ENCODE results near the gene UFSP2. TPM values are rescaled to one million over a fixed set of nuclear protein-coding genes. Genes with fewer than 3 reads are reported as not detected.

The UFSP2 gene
- total and polyA plus RNA-seq, 4 donors, result 12.2 to 17.2 (median 14.7) TPM

DNA sequence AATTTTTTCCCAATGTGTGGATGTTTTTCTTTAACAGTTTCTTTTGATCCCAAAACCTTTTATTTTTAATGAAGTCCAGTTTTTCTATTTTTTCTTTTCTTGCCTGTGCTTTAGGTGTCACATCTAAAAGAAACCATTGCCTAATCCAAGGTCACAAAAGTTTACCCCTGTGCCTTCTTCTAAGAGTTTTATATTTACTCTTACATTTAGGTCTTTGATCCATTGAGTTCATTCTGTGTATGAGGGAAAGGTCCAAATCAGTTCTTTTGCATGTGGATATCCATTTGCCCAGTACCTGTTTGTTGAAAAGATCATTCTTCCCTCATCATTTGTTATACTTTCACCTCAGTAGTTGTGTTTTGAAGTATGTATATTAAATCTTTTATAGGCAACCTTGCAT lies 43.0 kb downstream of the UFSP2 start:
- no peaks in the 10 kb centered on the region for H3K27me3 ChIP-seq (ENCODE audit: control insufficient read depth in 4 of 4, insufficient read depth in 4 of 4, low read length in 3 of 4)
- H3K9ac ChIP-seq (ENCODE audit: low read depth in 1 of 2, low read length in 2 of 2), result no peak overlapping the region
- TF ChIP-seq HNF4G (IDR thresholded peaks at IDR 0.05), result no peak
- TF ChIP-seq, protein P1, sequence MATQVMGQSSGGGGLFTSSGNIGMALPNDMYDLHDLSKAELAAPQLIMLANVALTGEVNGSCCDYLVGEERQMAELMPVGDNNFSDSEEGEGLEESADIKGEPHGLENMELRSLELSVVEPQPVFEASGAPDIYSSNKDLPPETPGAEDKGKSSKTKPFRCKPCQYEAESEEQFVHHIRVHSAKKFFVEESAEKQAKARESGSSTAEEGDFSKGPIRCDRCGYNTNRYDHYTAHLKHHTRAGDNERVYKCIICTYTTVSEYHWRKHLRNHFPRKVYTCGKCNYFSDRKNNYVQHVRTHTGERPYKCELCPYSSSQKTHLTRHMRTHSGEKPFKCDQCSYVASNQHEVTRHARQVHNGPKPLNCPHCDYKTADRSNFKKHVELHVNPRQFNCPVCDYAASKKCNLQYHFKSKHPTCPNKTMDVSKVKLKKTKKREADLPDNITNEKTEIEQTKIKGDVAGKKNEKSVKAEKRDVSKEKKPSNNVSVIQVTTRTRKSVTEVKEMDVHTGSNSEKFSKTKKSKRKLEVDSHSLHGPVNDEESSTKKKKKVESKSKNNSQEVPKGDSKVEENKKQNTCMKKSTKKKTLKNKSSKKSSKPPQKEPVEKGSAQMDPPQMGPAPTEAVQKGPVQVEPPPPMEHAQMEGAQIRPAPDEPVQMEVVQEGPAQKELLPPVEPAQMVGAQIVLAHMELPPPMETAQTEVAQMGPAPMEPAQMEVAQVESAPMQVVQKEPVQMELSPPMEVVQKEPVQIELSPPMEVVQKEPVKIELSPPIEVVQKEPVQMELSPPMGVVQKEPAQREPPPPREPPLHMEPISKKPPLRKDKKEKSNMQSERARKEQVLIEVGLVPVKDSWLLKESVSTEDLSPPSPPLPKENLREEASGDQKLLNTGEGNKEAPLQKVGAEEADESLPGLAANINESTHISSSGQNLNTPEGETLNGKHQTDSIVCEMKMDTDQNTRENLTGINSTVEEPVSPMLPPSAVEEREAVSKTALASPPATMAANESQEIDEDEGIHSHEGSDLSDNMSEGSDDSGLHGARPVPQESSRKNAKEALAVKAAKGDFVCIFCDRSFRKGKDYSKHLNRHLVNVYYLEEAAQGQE (IDR thresholded peaks at IDR 0.05), result no peak
- TF ChIP-seq, protein P2, sequence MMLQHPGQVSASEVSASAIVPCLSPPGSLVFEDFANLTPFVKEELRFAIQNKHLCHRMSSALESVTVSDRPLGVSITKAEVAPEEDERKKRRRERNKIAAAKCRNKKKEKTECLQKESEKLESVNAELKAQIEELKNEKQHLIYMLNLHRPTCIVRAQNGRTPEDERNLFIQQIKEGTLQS (IDR thresholded peaks at IDR 0.05), result no peak
- no peak for TF ChIP-seq GABPA (IDR thresholded peaks at IDR 0.05 in 1 of 2, conservative IDR thresholded peaks at IDR 0.05 in 1 of 2)
- TF ChIP-seq EGR1 (IDR thresholded peaks at IDR 0.05; ENCODE audit: low read depth in 2 of 2), result no peak
- no peak for TF ChIP-seq NR2F2 (IDR thresholded peaks at IDR 0.05)
- TF ChIP-seq RXRA (IDR thresholded peaks at IDR 0.05), result no peak
- TF ChIP-seq YY1 (IDR thresholded peaks at IDR 0.05), result no peak
- TF ChIP-seq FOXA2 (IDR thresholded peaks at IDR 0.05), result no peak
- TF ChIP-seq TAF1 (conservative IDR thresholded peaks at IDR 0.05), result no peak
- TF ChIP-seq HNF4A (conservative IDR thresholded peaks at IDR 0.05), result no peak
- TF ChIP-seq SP1 (IDR thresholded peaks at IDR 0.05), result no peak
- no peak overlapping the region for H3K4me3 ChIP-seq (ENCODE audit: low read depth in 1 of 3, low read length in 3 of 3)
- H3K9me3 ChIP-seq (ENCODE audit: control insufficient read depth in 4 of 4, low read length in 3 of 4), result peaks cover 0 to 4% (median 0%) of the 10 kb centered on the region in 4 donors
- H3K27ac ChIP-seq (ENCODE audit: low read depth in 1 of 2, low read length in 2 of 2), result no peak overlapping the region
- H3K4me1 ChIP-seq (ENCODE audit: control insufficient read depth in 4 of 4, insufficient read depth in 4 of 4, low read length in 3 of 4), result peaks cover 0 to 5% (median 1%) of the 10 kb centered on the region in 4 donors
- H3K36me3 ChIP-seq (ENCODE audit: control insufficient read depth in 4 of 4, insufficient read depth in 3 of 4, low read depth in 1 of 4, low read length in 3 of 4), result no peaks in the 10 kb centered on the region
- DNase-seq (ENCODE audit: low spot score), result no peak

DNA sequence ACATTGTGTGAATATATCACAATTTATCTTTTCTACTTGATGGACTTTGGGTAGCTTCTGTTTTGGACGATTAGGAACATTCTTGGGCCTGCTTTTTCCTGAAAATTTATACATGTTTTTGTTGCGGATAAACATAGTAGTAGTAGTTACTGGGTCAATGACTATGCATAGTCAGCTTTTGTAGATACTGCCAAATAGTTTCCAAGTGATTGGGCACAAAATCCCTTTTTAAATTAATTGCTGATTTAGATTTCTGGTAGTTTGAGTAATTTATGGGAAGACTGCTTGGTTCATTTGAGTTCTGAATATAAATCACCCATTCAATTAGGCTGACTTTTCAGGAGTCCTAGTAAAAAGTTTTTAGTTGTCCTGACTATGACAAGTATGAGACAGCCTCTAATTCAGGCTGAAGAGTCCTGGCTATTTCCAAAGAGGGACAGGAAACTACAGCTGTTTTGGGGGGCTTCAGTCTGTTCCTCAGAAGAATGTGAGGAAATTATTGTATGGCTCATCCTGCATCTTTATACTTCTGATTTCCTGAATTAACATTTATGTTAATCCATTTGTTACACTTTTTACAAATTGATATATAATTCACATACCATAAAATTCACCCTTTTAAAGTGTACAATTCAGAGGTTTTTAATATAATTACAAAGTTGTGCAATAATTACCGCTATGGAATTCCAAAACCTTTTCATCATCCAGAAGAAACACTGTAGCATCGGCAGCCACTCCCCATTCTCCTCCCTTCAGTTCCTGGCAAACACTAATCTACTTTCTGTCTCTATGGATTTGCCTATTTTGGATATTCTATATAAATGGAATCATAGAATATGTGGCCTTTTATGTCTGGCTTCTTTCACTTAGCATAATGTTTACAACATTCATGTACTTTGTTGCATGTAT lies 44.2 kb downstream of the UFSP2 start:
- Histone ChIP-seq H3K27ac (ENCODE audit: low read depth in 1 of 2, low read length in 2 of 2) (no peak overlapping the region), H3K9ac (ENCODE audit: low read depth in 1 of 2, low read length in 2 of 2) (no peak overlapping the region), H3K27me3 (ENCODE audit: control insufficient read depth in 4 of 4, insufficient read depth in 4 of 4, low read length in 3 of 4) (no peaks in the 10 kb centered on the region), H3K4me1 (ENCODE audit: control insufficient read depth in 4 of 4, insufficient read depth in 4 of 4, low read length in 3 of 4) (peaks cover 0 to 5% (median 1%) of the 10 kb centered on the region in 4 donors), H3K36me3 (ENCODE audit: control insufficient read depth in 4 of 4, insufficient read depth in 3 of 4, low read depth in 1 of 4, low read length in 3 of 4) (no peaks in the 10 kb centered on the region), H3K4me3 (ENCODE audit: low read depth in 1 of 3, low read length in 3 of 3) (no peak overlapping the region), H3K9me3 (ENCODE audit: control insufficient read depth in 4 of 4, low read length in 3 of 4) (peaks cover 0 to 4% (median 0%) of the 10 kb centered on the region in 4 donors)
- 54% methylated on average over 4 of the region's 4 CpGs for WGBS
- TF ChIP-seq, protein P3, sequence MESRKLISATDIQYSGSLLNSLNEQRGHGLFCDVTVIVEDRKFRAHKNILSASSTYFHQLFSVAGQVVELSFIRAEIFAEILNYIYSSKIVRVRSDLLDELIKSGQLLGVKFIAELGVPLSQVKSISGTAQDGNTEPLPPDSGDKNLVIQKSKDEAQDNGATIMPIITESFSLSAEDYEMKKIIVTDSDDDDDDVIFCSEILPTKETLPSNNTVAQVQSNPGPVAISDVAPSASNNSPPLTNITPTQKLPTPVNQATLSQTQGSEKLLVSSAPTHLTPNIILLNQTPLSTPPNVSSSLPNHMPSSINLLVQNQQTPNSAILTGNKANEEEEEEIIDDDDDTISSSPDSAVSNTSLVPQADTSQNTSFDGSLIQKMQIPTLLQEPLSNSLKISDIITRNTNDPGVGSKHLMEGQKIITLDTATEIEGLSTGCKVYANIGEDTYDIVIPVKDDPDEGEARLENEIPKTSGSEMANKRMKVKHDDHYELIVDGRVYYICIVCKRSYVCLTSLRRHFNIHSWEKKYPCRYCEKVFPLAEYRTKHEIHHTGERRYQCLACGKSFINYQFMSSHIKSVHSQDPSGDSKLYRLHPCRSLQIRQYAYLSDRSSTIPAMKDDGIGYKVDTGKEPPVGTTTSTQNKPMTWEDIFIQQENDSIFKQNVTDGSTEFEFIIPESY (IDR thresholded peaks at IDR 0.05), result no peak
- TF ChIP-seq FOXA2 (IDR thresholded peaks at IDR 0.05) (no peak), JUND (IDR thresholded peaks at IDR 0.05) (no peak), SP1 (IDR thresholded peaks at IDR 0.05) (no peak), RXRA (IDR thresholded peaks at IDR 0.05) (no peak), TAF1 (conservative IDR thresholded peaks at IDR 0.05) (no peak), HNF4G (IDR thresholded peaks at IDR 0.05) (no peak), RAD21 (IDR thresholded peaks at IDR 0.05) (no peak), YY1 (IDR thresholded peaks at IDR 0.05) (no peak), FOXA1 (IDR thresholded peaks at IDR 0.05) (no peak), GABPA (IDR thresholded peaks at IDR 0.05 in 1 of 2, conservative IDR thresholded peaks at IDR 0.05 in 1 of 2) (no peak), HNF4A (conservative IDR thresholded peaks at IDR 0.05) (no peak), EGR1 (IDR thresholded peaks at IDR 0.05; ENCODE audit: low read depth in 2 of 2) (no peak)
- TF ChIP-seq, protein P4, sequence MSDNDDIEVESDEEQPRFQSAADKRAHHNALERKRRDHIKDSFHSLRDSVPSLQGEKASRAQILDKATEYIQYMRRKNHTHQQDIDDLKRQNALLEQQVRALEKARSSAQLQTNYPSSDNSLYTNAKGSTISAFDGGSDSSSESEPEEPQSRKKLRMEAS (IDR thresholded peaks at IDR 0.05), result no peak
- TF ChIP-seq, protein P2 (IDR thresholded peaks at IDR 0.05), result no peak
- TF ChIP-seq, protein P5, sequence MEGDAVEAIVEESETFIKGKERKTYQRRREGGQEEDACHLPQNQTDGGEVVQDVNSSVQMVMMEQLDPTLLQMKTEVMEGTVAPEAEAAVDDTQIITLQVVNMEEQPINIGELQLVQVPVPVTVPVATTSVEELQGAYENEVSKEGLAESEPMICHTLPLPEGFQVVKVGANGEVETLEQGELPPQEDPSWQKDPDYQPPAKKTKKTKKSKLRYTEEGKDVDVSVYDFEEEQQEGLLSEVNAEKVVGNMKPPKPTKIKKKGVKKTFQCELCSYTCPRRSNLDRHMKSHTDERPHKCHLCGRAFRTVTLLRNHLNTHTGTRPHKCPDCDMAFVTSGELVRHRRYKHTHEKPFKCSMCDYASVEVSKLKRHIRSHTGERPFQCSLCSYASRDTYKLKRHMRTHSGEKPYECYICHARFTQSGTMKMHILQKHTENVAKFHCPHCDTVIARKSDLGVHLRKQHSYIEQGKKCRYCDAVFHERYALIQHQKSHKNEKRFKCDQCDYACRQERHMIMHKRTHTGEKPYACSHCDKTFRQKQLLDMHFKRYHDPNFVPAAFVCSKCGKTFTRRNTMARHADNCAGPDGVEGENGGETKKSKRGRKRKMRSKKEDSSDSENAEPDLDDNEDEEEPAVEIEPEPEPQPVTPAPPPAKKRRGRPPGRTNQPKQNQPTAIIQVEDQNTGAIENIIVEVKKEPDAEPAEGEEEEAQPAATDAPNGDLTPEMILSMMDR (IDR thresholded peaks at IDR 0.05; ENCODE audit: low read depth, low read length, missing input control), result no peak
- TF ChIP-seq, protein P1 (IDR thresholded peaks at IDR 0.05), result no peak
- no peak for DNase-seq (ENCODE audit: low spot score)

Data from liver (tissue), 9 donors.